GM11168 (cell line): ENCODE data around the gene KREMEN2.

Source experiments
- in situ Hi-C: fragments of 300-500 bp; cut with MboI; formaldehyde crosslinking; loops from one replicate; pipeline ENCODE4 v1.12.0; 2022; ENCODE audit warnings: low sequenced_read_pairs; ENCODE audit not compliant: unreplicated experiment

Gene KREMEN2

GRCh38 chr16:3015865-3016521 is 51.9 kb downstream of the KREMEN2 start:
- in situ Hi-C loops: no loop called here

DNA sequence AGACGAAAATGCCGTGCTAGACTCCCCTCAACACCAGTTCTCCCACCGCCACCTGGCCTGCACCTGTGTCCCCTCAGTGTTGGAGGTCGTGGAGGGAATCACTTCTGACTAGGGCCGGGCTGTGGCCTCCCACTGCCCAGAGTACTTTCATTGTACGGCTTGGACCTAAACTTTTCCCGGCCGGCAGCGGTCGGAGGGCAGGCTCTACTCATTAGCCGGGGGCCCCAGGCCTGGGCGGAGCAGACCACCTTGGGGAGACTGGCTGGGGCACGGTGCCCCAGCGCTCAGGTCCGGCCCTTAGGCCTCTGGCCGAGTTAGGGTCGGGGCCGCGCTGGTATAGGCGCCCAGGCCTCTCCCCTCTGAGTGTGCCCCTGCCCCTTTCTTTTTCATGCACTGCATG is 53.3 kb downstream of the KREMEN2 start:
- in situ Hi-C loops: no loop called here
